ENCODE measurements around the gene IST1.

Gene IST1

GRCh38 chr16:71965223-71965622, 69.9 kb downstream of the IST1 start:
- no peak for DNase-seq

GRCh38 chr16:71966932-71967331, 71.6 kb downstream of the IST1 start:
- no peak for DNase-seq

GRCh38 chr16:71969353-71969752, 74.0 kb downstream of the IST1 start:
- no peak for DNase-seq

- no peak for DNase-seq
These were observed 76.2 kb downstream of the IST1 start for GRCh38 chr16:71971571-71971970.

GRCh38 chr16:71972356-71972755, 77.0 kb downstream of the IST1 start:
- no peak for DNase-seq

- no peak for DNase-seq
These were observed 77.7 kb downstream of the IST1 start for GRCh38 chr16:71973001-71973400.

- DNase-seq: no peak
These were observed 78.9 kb downstream of the IST1 start for GRCh38 chr16:71974068-71974818.
